Smooth muscle cell of trachea (primary cell): ENCODE data around the gene SMR3A. TPM values are rescaled to one million over a fixed set of nuclear protein-coding genes. Genes with fewer than 3 reads are reported as not detected.

Source experiments
- total RNA-seq: library from RNA; depleted of rRNA; stranded (reverse); fragments of >200 nt; gene quantifications from 2 replicates; pipeline ENCODE4 v1.2.1, GENCODE V29; 2014

SMR3A gene
- total RNA-seq, result not detected in 2 replicates

DNA sequence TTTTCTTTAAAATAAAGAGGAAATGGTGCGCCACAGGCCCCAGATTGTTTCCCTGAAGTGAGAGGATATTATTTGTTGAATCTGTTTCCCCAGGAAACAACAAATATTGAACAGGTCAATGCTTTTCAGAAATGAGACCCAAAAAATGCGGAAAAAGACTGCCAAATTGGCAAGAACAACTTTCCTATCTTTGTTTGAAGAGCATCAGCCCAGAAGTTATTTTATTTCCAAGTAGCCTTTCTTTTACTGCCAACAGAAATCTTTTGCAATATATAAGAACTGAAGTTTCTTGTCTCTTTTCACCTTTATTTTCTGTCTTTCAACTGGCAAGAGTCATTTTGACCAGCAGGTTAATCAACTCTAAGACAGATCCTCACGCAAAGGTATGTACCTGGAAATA lies at the start of gene SMR3A:
Gene SMR3A (plus strand): TSS at position 301 of the 400 bp plus-strand sequence. CDS start 1,356 bp downstream, outside the sequence.

DNA sequence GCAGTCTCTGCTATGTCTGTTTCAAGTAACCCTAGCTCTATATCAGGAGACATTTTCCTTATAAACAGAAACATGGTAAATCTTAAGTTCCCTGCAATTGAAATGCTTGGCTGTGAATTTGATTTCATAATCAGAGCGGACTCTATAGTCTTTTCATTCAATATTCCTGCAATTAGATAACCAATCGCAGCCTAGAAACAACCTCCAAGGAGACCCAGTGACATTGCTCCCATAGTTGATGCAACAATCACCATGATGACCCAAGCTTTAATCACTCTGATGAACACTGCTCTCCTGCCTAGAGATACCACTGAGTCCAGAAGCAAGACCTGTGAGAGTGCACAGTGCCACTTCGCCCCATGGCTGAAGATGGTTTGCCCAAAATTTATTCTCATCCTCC lies 25.9 kb upstream of the SMR3A start, which contains the start of gene CABS1:
Gene CABS1 (plus strand): TSS at position 301 of the 400 bp plus-strand sequence. CDS start 59 bp downstream, at position 360.

DNA sequence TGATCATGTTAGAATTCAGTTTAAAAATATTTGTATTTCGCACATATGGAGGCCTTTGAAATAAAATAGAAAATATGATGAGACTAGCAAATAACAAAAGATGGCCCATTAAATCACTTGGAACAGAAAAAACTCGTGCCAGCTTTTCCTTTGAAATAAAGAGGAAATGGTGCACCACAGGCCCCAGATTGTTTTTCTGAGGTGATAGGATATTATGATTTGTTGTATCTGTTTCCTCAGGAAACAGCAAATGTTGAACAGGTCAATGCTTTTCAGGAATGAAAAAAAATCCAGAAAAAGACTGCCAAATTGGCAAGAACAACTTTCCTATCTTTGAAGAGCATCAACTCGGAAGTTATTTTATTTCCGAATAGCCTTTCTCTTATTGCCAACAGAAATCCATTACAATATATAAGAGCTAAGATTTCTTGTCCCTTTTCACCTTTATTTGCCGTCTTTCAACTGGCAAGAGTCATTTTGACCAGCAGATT lies 22.2 kb downstream of the SMR3A start, which contains the start of gene SMR3B:
Gene SMR3B (plus strand): TSS at position 441 of the 491 bp plus-strand sequence. CDS start 1,380 bp downstream, outside the sequence.

DNA sequence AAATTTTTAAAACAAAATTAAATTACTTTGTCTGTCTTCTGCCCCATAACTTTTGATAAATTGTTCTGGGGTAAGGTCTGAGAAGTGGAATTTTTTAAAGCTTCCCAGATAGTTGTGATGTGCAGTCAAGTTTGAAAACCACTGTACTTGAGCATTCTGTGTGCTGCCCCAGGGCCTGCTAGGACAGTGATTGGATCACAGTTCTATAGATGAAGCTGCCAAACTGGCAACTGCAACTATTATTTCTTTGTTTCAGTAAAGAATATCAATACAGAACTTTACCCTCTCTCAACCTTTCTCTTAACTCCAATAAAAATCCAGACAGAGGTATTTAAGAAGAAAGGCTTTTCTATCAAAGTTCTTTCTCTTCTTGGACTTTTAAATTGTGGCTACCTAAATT lies 37.0 kb downstream of the SMR3A start, which contains the start of gene OPRPN:
Gene OPRPN (plus strand): TSS at position 361 of the 400 bp plus-strand sequence. CDS start 1,346 bp downstream, outside the sequence.

Other genes starting within 250 kb of the SMR3A start
- not detected in 2 replicates for gene PRR27, start 206.5 kb upstream of the SMR3A start, total RNA-seq
- gene ODAM, start 165.0 kb upstream of the SMR3A start, total RNA-seq, result not detected in 2 replicates
- gene FDCSP, start 134.6 kb upstream of the SMR3A start, total RNA-seq, result not detected in 2 replicates
- gene CSN3, start 118.2 kb upstream of the SMR3A start, total RNA-seq, result not detected in 2 replicates
- not detected in 2 replicates for gene CABS1, start 25.8 kb upstream of the SMR3A start, total RNA-seq
- not detected in 2 replicates for gene SMR3B, start 22.4 kb downstream of the SMR3A start, total RNA-seq
- gene OPRPN, start 37.2 kb downstream of the SMR3A start, total RNA-seq, result not detected in 2 replicates
- not detected in 2 replicates for gene MUC7, start 111.4 kb downstream of the SMR3A start, total RNA-seq
- gene AMTN, start 157.8 kb downstream of the SMR3A start, total RNA-seq, result not detected in 2 replicates
- not detected in 2 replicates for gene AMBN, start 231.5 kb downstream of the SMR3A start, total RNA-seq